Right lobe of liver (tissue), 6 donors: ENCODE measurements around the gene MTARC1. TPM values are rescaled to one million over a fixed set of nuclear protein-coding genes. Genes with fewer than 3 reads are reported as not detected.
A peak's percentile ranks its signal among the peaks of the same experiment; 100 is the strongest.

Experiments
- ATAC-seq, 4 donors: fragments of 200-7000 bp; cut with Tn5 transposase; one replicate each; pipeline ENCODE4 v1.9.1; 2020; ENCODE audit warnings: mild to moderate bottlenecking in 4 of 4, moderate library complexity in 4 of 4
- DNase-seq, 3 donors: peaks; one replicate each; pipeline ENCODE4 v3.0.0-alpha.2; 2020
- H3K27ac ChIP-seq, 3 donors: fragments of 200-600 bp; one replicate each; pipeline ENCODE4 v1.8.0; 2022
- H3K27me3 ChIP-seq, 2 donors: fragments of 200-600 bp; one replicate each; pipeline ENCODE4 v1.8.0; 2022
- H3K36me3 ChIP-seq, 4 donors: fragments of 200-600 bp; sonication (generic) in 1 of 4; one replicate each; pipeline versions ENCODE4 v1.5.1 to v1.8.0; 2017 to 2022; ENCODE audit warnings: control low read depth in 1 of 4
- H3K4me1 ChIP-seq, 4 donors: fragments of 200-600 bp; sonication (generic) in 1 of 4; one replicate each; pipeline versions ENCODE4 v1.5.1 to v1.8.0; 2017 to 2022; ENCODE audit warnings: control low read depth in 1 of 4
- H3K4me3 ChIP-seq, 3 donors: fragments of 200-600 bp; one replicate each; pipeline ENCODE4 v1.8.0; 2022
- H3K9me3 ChIP-seq, 4 donors: fragments of 200-600 bp; sonication (generic) in 1 of 4; one replicate each; pipeline versions ENCODE4 v1.5.1 to v1.8.0; 2017 to 2022; ENCODE audit warnings: control low read depth in 1 of 4
- CTCF ChIP-seq, 4 donors: fragments of 200-600 bp in 3 of 4; fragments of 450-650 bp in 1 of 4; IDR thresholded peaks; one replicate each; pipeline versions ENCODE4 v1.5.1 to v1.8.0; 2016 to 2022; ENCODE audit warnings: antibody characterized with exemption in 4 of 4, mild to moderate bottlenecking in 2 of 4
- POLR2A ChIP-seq: fragments of 450-650 bp; IDR thresholded peaks from one replicate; pipeline ENCODE4 v1.6.1; 2017; ENCODE audit warnings: antibody characterized with exemption, mild to moderate bottlenecking
- WGBS: methylation state at CpG from one replicate; pipeline ENCODE4 v1.1.6; 2018; ENCODE audit warnings: low coverage, low lambda C conversion rate; ENCODE audit not compliant: insufficient coverage; ENCODE audit errors: missing lambda C conversion rate; 5-methylcytosine and 5-hydroxymethylcytosine counted together
- intact Hi-C, 2 donors: fragments of 100-400 bp; cut with DNase I; formaldehyde crosslinking; loops; one replicate each; pipeline versions ENCODE4 v1.11.2 to v1.14.1; 2022
- total RNA-seq, 6 experiments: library from RNA; depleted of rRNA in 2 of 6; stranded (reverse); fragments of >200 nt in 2 of 6; fragmentation: NEBNext Ultra II Directional in 3 of 6; extraction: Animal tissue kit (Norgen Biotek cat#: 25700) in 3 of 6; gene quantifications; one replicate each; pipeline versions ENCODE4 v1.1.0 to v1.2.4, GENCODE V29; 2016 to 2023
- donor health status: DM: no; HTN: yes; CAD: no.
- donor health status: DM: no; HTN: no; CAD: no.
- donor health status: DM: no; HTN: no; CAD: no.
- donor health status: DM: no; HTN: yes; CAD: no.
- donor health status: DM: no; HTN: yes; CAD: no.

MTARC1 gene
- total RNA-seq, 6 experiments from 2014 or later: 14.5 to 83.6 (median 35.2) TPM

GRCh38 chr1:220746851-220747250, 39.9 kb upstream of the MTARC1 start:
- intact Hi-C loops: no loop called here
- no peak for ATAC-seq
- Histone ChIP-seq H3K36me3 (no peaks in the 10 kb centered on the region), H3K4me3 (no peak overlapping the region), H3K27me3 (no peaks in the 10 kb centered on the region), H3K9me3 (no peaks in the 10 kb centered on the region), H3K4me1 (peaks cover 0 to 34% (median 7%) of the 10 kb centered on the region in 4 donors), H3K27ac (peak overlapping the region in 2 of 3 donors; percentile 94 to 96)
- WGBS: 100% methylated on average over 1 of the region's 3 CpGs
- no peak for DNase-seq
- no peak for TF ChIP-seq POLR2A
- no peak for TF ChIP-seq CTCF (IDR thresholded peaks at IDR 0.05)

DNA sequence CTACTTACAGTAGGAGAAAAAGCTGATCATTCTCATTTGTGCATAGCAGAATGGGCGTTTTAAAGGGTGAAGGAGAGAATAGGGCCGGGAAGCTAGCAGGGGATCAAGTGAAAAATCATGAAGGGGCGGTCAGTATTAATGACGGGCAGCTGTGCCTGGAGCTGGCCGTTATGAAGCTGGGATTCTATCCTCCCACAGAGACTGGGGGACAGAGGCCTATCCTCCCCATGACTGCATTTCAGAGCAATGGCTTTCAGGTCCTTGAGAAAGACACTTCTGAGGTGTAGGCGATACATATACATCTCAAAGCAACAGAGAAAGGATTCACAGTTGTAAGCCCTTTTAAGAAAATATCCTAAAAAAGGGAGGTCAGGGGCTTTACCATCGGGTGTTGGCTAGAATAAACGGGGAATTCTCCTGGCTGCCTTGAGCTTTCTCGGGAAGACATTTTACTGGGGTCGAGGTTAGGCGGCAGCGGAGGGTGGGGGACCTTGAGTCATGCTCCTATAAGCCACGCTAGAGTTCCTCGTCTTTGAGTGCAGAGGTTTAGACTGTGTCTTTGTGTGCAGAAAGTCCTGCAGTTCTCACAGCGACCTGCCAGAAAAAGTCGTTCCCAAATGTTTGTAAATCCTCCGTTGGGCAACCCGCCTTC, 39.1 kb upstream of the MTARC1 start:
- TF ChIP-seq POLR2A: no peak
- peak in 1 of 4 donors; percentile 10 for TF ChIP-seq CTCF (IDR thresholded peaks at IDR 0.05)
- 14% methylated on average over 13 of the region's 18 CpGs for WGBS
- intact Hi-C loops: no loop called here
- DNase-seq: no peak
- H3K4me3 ChIP-seq: peak overlapping the region; percentile 71 to 93 (median 85)
- H3K4me1 ChIP-seq: peaks cover 0 to 40% (median 10%) of the 10 kb centered on the region in 4 donors
- no peaks in the 10 kb centered on the region for H3K36me3 ChIP-seq
- no peak for ATAC-seq
- H3K27me3 ChIP-seq: no peaks in the 10 kb centered on the region
- H3K27ac ChIP-seq: peak overlapping the region; percentile 68 to 96 (median 94)
- no peaks in the 10 kb centered on the region for H3K9me3 ChIP-seq

- Histone ChIP-seq H3K4me1 (peaks cover 0 to 47% (median 14%) of the 10 kb centered on the region in 4 donors), H3K9me3 (no peaks in the 10 kb centered on the region), H3K27me3 (no peaks in the 10 kb centered on the region), H3K27ac (peak within 1 kb of the TSS; percentile 92 to 96 (median 94)), H3K36me3 (no peaks in the 10 kb centered on the region), H3K4me3 (peak within 1 kb of the TSS; percentile 71 to 93 (median 85))
- DNase-seq (peak; percentile 89 to 97 (median 95)), ATAC-seq (peak; percentile 88 to 97 (median 92))
- no peak for TF ChIP-seq CTCF (IDR thresholded peaks at IDR 0.05)
- TF ChIP-seq POLR2A: peak; percentile 98
- intact Hi-C loops: no loop called here
- WGBS: 1% methylated on average over 14 of the region's 77 CpGs
Observed at GRCh38 chr1:220748089-220748934, 38.4 kb upstream of the MTARC1 start, which contains the start of gene MTARC2. Gene MTARC2 (plus strand): TSS chr1:220748322. CDS start chr1:220748532, 210 bp downstream.

DNA sequence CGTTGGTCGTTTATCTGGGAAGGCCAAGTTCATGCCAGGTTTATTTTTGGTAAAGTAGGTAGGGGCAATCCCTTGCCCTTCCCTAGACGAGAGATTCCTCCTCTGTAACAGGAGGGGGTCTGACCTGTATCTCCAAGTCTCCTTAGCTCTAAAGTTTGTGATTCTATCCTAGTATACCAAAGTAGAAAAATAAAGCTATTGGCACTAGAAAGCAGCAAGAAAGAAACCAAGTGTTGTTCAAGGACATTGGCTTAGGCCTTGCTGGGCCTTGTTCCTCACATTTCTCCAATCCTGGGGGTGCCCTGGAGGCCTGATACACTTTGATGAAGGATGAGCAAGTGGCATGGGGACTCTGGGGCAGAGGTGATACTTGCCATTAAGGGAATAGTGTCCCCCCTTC, 37.8 kb upstream of the MTARC1 start:
- H3K4me1 ChIP-seq: peaks cover 0 to 53% (median 19%) of the 10 kb centered on the region in 4 donors
- no peak for DNase-seq
- H3K27ac ChIP-seq: peak overlapping the region; percentile 92 to 96 (median 94)
- no peak for TF ChIP-seq POLR2A
- TF ChIP-seq CTCF (IDR thresholded peaks at IDR 0.05): no peak
- WGBS: 7% methylated on average over 3 of the region's 3 CpGs
- no peaks in the 10 kb centered on the region for H3K36me3 ChIP-seq
- H3K27me3 ChIP-seq: no peaks in the 10 kb centered on the region
- intact Hi-C loops: no loop called here
- no peak for ATAC-seq
- H3K9me3 ChIP-seq: no peaks in the 10 kb centered on the region
- peak overlapping the region; percentile 71 to 93 (median 85) for H3K4me3 ChIP-seq
